HepG2 (cell line): ENCODE measurements around the gene GPR156. TPM values are rescaled to one million over a fixed set of nuclear protein-coding genes. Genes with fewer than 3 reads are reported as not detected.

Experiments used
- ATAC-seq: fragments of 200-7000 bp; cut with Tn5 transposase; 3 replicates; pipeline ENCODE4 v1.9.1; 2020; ENCODE audit warnings: mild to moderate bottlenecking, moderate library complexity
- BruUV-seq: library from RNA; stranded (reverse); fragments of 400-500 nt; replicated peaks from 2 replicates; lab custom pipeline; 2021; lab: Mats Ljungman, UMichigan
- CTCF ChIA-PET: fragments of 300-600 bp; formaldehyde crosslinking; extraction: SDS; loops from one replicate; lab custom pipeline; 2021; ENCODE audit warnings: low total read pairs, inconsistent platforms, low intra/inter-chr PET ratio; lab: Yijun Ruan, JAX
- POLR2A ChIA-PET: fragments of 350-600 bp; sonication (Branson Sonifier 250); formaldehyde crosslinking; loops from one replicate; lab custom pipeline; 2020; ENCODE audit warnings: antibody characterized with exemption, inconsistent platforms; lab: Yijun Ruan, JAX
- DNase-seq: peaks from one replicate; pipeline ENCODE4 v3.0.0-alpha.2; 2015; ENCODE audit warnings: low spot score
- FAIRE-seq: peaks from 3 replicates; lab custom pipeline; 2011; peaks lifted over from hg19 to GRCh38; lab: Jason Lieb, UNC
- H2AFZ ChIP-seq: one replicate; pipeline ENCODE4 v1.6.1; 2011; ENCODE audit warnings: low read length, inconsistent platforms
- H3K27ac ChIP-seq: fragments of 300-600 bp; 3 replicates; pipeline ENCODE4 v1.8.0; 2011; ENCODE audit warnings: mixed run types, mild to moderate bottlenecking, mixed read lengths, low read length, inconsistent platforms; ENCODE audit not compliant: insufficient read depth; ENCODE audit errors: extremely low read length
- H3K27me3 ChIP-seq, 2 experiments: fragments of 200-600 bp in 1 of 2; 2 replicates in 1 of 2; 3 replicates in 1 of 2; pipeline versions ENCODE4 v1.6.0 to v1.8.0; 2011; ENCODE audit warnings: low read length in 2 of 2, mild to moderate bottlenecking in 2 of 2, moderate library complexity in 2 of 2, inconsistent platforms in 1 of 2; ENCODE audit not compliant: insufficient read depth in 2 of 2, control insufficient read depth in 1 of 2
- H3K36me3 ChIP-seq, 2 experiments: fragments of 200-600 bp in 1 of 2; replicated peaks in 1 of 2; 2 replicates in 1 of 2; 3 replicates in 1 of 2; pipeline versions ENCODE4 v1.5.1 to v1.8.0; 2011; ENCODE audit warnings: low read length in 2 of 2, inconsistent platforms in 1 of 2; ENCODE audit not compliant: insufficient read depth in 2 of 2, control insufficient read depth in 1 of 2
- H3K4me1 ChIP-seq: 2 replicates; pipeline ENCODE4 v1.5.1; 2012; ENCODE audit warnings: low read length, inconsistent platforms; ENCODE audit not compliant: insufficient read depth
- H3K4me2 ChIP-seq: 2 replicates; pipeline ENCODE4 v1.6.0; 2011; ENCODE audit warnings: low read depth, low read length, inconsistent platforms
- H3K4me3 ChIP-seq, 3 experiments: fragments of 200-600 bp in 1 of 3; sonication (generic), shearing (Covaris generic) in 1 of 3; replicated peaks in 1 of 3; 2 replicates each; pipeline ENCODE4 v1.5.1; 2011 to 2016; ENCODE audit warnings: low read length in 3 of 3, inconsistent platforms in 2 of 3, low read depth in 2 of 3, mild to moderate bottlenecking in 2 of 3, control low read depth in 1 of 3, mixed read lengths in 1 of 3; ENCODE audit not compliant: insufficient read depth in 1 of 3
- H3K79me2 ChIP-seq: one replicate; pipeline ENCODE4 v1.6.1; 2011; ENCODE audit warnings: low read length, inconsistent platforms; ENCODE audit not compliant: insufficient read depth
- H3K9ac ChIP-seq: 2 replicates; pipeline ENCODE4 v1.6.0; 2011; ENCODE audit warnings: mild to moderate bottlenecking, low read depth, low read length, inconsistent platforms; ENCODE audit not compliant: insufficient read depth
- H3K9me3 ChIP-seq: 2 replicates; pipeline ENCODE4 v1.5.1; 2012; ENCODE audit warnings: mild to moderate bottlenecking, low read length
- H4K20me1 ChIP-seq: 2 replicates; pipeline ENCODE4 v1.6.0; 2011; ENCODE audit warnings: inconsistent platforms, mild to moderate bottlenecking, low read length, moderate library complexity; ENCODE audit not compliant: insufficient read depth
- ARID4A ChIP-seq: sonication (generic); formaldehyde crosslinking; IDR thresholded peaks from 2 replicates; pipeline ENCODE4 v1.5.0; 2020; ENCODE audit warnings: mild to moderate bottlenecking, missing genetic modification reagents, borderline replicate concordance
- ETV5 ChIP-seq: IDR thresholded peaks from 2 replicates; pipeline ENCODE4 v1.6.1; 2018; ENCODE audit warnings: missing biosample characterization, missing genetic modification reagents, inconsistent platforms, borderline replicate concordance
- FOSL2 ChIP-seq: sonication (generic); formaldehyde crosslinking; IDR thresholded peaks from 2 replicates; pipeline ENCODE4 v1.4.0; 2020; ENCODE audit warnings: missing genetic modification reagents
- FOXP1 ChIP-seq, 2 experiments: fragments of 450-650 bp in 1 of 2; IDR thresholded peaks; 2 replicates each; pipeline ENCODE4 v1.6.1; 2017 to 2018; ENCODE audit warnings: antibody characterized with exemption in 1 of 2
- MAF1 ChIP-seq: sonication (generic); formaldehyde crosslinking; IDR thresholded peaks from 2 replicates; pipeline ENCODE4 v1.5.0; 2020; ENCODE audit warnings: missing genetic modification reagents, borderline replicate concordance
- SRSF9 ChIP-seq: fragments of 200-400 bp; formaldehyde crosslinking; IDR thresholded peaks from 2 replicates; pipeline ENCODE4 v1.6.1; 2018; ENCODE audit warnings: borderline replicate concordance, mild to moderate bottlenecking, low read depth, low read length; ENCODE audit not compliant: insufficient read depth, poor library complexity, severe bottlenecking
- THRA ChIP-seq: sonication (generic); formaldehyde crosslinking; IDR thresholded peaks from 2 replicates; pipeline ENCODE4 v1.4.0; 2020; ENCODE audit warnings: missing genetic modification reagents, borderline replicate concordance
- ZFP62 ChIP-seq: sonication (generic); formaldehyde crosslinking; IDR thresholded peaks from 2 replicates; pipeline ENCODE4 v1.4.0; 2020; ENCODE audit warnings: missing genetic modification reagents
- ZMAT3 ChIP-seq: sonication (generic); formaldehyde crosslinking; conservative IDR thresholded peaks from 2 replicates; pipeline ENCODE4 v1.7.0; 2021; ENCODE audit warnings: missing genetic modification reagents
- ZNF33B ChIP-seq: sonication (generic); formaldehyde crosslinking; IDR thresholded peaks from 2 replicates; pipeline ENCODE4 v1.5.1; 2020; ENCODE audit warnings: mild to moderate bottlenecking, missing genetic modification reagents
- ZNF382 ChIP-seq: sonication (generic); formaldehyde crosslinking; IDR thresholded peaks from 2 replicates; pipeline ENCODE4 v1.5.0; 2020; ENCODE audit warnings: missing genetic modification reagents, mild to moderate bottlenecking, borderline replicate concordance
- ZNF740 ChIP-seq: sonication (generic); formaldehyde crosslinking; IDR thresholded peaks from 2 replicates; pipeline ENCODE4 v1.4.0; 2020; ENCODE audit warnings: missing genetic modification reagents
- whole genome bisulfite sequencing: methylation state at CpG from one replicate; pipeline ENCODE4 v1.1.6; 2017; ENCODE audit warnings: low lambda C conversion rate; 5-methylcytosine and 5-hydroxymethylcytosine counted together
- in situ Hi-C: cut with HindIII; loops from 2 replicates; pipeline ENCODE4 v1.10.0; 2017; ENCODE audit warnings: low pct_unique_long_range_greater_than_20kb; ENCODE audit not compliant: extremely low pct_ligation_motif_present
- intact Hi-C: fragments of 100-400 bp; cut with micrococcal nuclease; formaldehyde crosslinking; loops from one replicate; pipeline ENCODE4 v1.10.0; 2022; ENCODE audit not compliant: unreplicated experiment
- polyA plus RNA-seq, 8 experiments: library from polyadenylated mRNA; depleted of rRNA in 3 of 8; stranded (reverse) in 7 of 8; unstranded in 1 of 8; fragments of >200 nt; fragmentation: Illumina TruSeq in 4 of 8; extraction: Trizol in 4 of 8; gene quantifications; 2 replicates each; pipeline versions ENCODE4 v1.2.1 to v1.2.3, GENCODE V29; 2011 to 2016; ENCODE audit warnings: low read depth in 4 of 8, missing spikeins in 1 of 8, mixed read lengths in 1 of 8; ENCODE audit not compliant: insufficient read depth in 1 of 8
- total RNA-seq, 5 experiments: library from RNA; depleted of rRNA; stranded (reverse); fragments of >200 nt; fragmentation: Illumina TruSeq; extraction: Trizol; gene quantifications; 2 replicates each; pipeline ENCODE4 v1.2.3, GENCODE V29; 2016; ENCODE audit warnings: low read depth in 1 of 5
- TF ChIP-seq, protein P1 (sequence below): IDR thresholded peaks from 2 replicates; pipeline ENCODE4 v1.6.1; 2016; ENCODE audit warnings: low read depth, missing genetic modification reagents, missing compliant biosample characterization

The GPR156 gene
- total and polyA plus RNA-seq, 2 of the 13 experiments (the other 11 are each of a cell fraction or from before 2014, with no cell fraction given) = not detected

DNA sequence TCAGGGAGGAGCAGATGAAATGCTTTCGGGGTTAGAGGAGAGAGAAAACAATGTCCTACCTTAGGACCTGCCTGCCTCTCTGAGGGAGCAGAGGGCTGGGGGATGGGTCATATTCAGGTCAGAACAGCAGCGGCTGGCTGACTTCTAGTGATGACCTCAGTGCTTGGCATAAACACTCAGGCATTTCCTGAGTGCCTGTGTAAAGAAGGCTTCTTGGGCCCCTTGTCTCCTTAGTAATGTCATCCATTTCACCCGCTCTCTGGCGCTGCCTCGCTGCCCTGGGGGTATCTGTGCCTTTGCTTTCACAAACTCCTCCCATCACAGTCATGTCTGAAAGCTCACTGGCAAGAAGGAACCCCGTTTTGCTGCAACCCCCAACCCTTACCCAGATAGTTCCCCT is 107.9 kb downstream of the GPR156 start:
- in situ Hi-C loops (no loop called here), intact Hi-C loops (no loop called here)
- peaks cover 40% of the 10 kb centered on the region for H3K4me1 ChIP-seq
- peak overlapping the region; percentile 89 for H3K4me2 ChIP-seq
- no peaks in the 10 kb centered on the region for H3K9me3 ChIP-seq
- no peak overlapping the region for H3K27ac ChIP-seq
- no peaks in the 10 kb centered on the region for H3K36me3 ChIP-seq
- peak overlapping the region; percentile 86 for H2AFZ ChIP-seq
- H3K27me3 ChIP-seq = no peaks in the 10 kb centered on the region
- peak; percentile 59 for ATAC-seq
- 0% methylated on average over 5 of the region's 6 CpGs for WGBS
- no peak for FAIRE-seq
- H3K9ac ChIP-seq = 0 out of 2 replicates have a peak overlapping the region, but pooled peaks have one; percentile 26
- no peaks in the 10 kb centered on the region for H4K20me1 ChIP-seq
- no TSS peak for BruUV-seq
- DNase-seq = peak; percentile 49
- H3K4me3 ChIP-seq = peak overlapping the region; percentile 18 to 49 (median 46)
- POLR2A ChIA-PET = no interaction called here
- H3K79me2 ChIP-seq = no peaks in the 10 kb centered on the region
- CTCF ChIA-PET = no interaction called here
- TF ChIP-seq ETV5 (peak; percentile 30; the same call in 1 of the 2 replicates), ZNF382 (CRISPR knock-in tag) (no peak), ARID4A (CRISPR knock-in tag) (no peak), FOSL2 (CRISPR knock-in tag) (no peak), ZNF33B (CRISPR knock-in tag) (no peak), ZMAT3 (CRISPR knock-in tag) (no peak), MAF1 (CRISPR knock-in tag) (no peak), FOXP1 (IDR thresholded peaks at IDR 0.05) (no peak), FOXP1 (CRISPR knock-in tag; IDR thresholded peaks at IDR 0.05) (no peak), THRA (CRISPR knock-in tag) (no peak), ZNF740 (no peak), SRSF9 (no peak), ZFP62 (CRISPR knock-in tag) (no peak)
- TF ChIP-seq, protein P1, sequence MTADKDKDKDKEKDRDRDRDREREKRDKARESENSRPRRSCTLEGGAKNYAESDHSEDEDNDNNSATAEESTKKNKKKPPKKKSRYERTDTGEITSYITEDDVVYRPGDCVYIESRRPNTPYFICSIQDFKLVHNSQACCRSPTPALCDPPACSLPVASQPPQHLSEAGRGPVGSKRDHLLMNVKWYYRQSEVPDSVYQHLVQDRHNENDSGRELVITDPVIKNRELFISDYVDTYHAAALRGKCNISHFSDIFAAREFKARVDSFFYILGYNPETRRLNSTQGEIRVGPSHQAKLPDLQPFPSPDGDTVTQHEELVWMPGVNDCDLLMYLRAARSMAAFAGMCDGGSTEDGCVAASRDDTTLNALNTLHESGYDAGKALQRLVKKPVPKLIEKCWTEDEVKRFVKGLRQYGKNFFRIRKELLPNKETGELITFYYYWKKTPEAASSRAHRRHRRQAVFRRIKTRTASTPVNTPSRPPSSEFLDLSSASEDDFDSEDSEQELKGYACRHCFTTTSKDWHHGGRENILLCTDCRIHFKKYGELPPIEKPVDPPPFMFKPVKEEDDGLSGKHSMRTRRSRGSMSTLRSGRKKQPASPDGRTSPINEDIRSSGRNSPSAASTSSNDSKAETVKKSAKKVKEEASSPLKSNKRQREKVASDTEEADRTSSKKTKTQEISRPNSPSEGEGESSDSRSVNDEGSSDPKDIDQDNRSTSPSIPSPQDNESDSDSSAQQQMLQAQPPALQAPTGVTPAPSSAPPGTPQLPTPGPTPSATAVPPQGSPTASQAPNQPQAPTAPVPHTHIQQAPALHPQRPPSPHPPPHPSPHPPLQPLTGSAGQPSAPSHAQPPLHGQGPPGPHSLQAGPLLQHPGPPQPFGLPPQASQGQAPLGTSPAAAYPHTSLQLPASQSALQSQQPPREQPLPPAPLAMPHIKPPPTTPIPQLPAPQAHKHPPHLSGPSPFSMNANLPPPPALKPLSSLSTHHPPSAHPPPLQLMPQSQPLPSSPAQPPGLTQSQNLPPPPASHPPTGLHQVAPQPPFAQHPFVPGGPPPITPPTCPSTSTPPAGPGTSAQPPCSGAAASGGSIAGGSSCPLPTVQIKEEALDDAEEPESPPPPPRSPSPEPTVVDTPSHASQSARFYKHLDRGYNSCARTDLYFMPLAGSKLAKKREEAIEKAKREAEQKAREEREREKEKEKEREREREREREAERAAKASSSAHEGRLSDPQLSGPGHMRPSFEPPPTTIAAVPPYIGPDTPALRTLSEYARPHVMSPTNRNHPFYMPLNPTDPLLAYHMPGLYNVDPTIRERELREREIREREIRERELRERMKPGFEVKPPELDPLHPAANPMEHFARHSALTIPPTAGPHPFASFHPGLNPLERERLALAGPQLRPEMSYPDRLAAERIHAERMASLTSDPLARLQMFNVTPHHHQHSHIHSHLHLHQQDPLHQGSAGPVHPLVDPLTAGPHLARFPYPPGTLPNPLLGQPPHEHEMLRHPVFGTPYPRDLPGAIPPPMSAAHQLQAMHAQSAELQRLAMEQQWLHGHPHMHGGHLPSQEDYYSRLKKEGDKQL (CRISPR knock-in tag) = no peak
